GM12873 (cell line): ENCODE measurements around the gene FOXI1.

Experiments
- CTCF ChIP-seq: IDR thresholded peaks from 2 replicates; pipeline ENCODE4 v1.5.1; 2012; ENCODE audit warnings: low read depth, mild to moderate bottlenecking, moderate library complexity, low read length, control low read depth; ENCODE audit not compliant: insufficient read depth; ENCODE audit errors: missing control alignments

The FOXI1 gene

DNA sequence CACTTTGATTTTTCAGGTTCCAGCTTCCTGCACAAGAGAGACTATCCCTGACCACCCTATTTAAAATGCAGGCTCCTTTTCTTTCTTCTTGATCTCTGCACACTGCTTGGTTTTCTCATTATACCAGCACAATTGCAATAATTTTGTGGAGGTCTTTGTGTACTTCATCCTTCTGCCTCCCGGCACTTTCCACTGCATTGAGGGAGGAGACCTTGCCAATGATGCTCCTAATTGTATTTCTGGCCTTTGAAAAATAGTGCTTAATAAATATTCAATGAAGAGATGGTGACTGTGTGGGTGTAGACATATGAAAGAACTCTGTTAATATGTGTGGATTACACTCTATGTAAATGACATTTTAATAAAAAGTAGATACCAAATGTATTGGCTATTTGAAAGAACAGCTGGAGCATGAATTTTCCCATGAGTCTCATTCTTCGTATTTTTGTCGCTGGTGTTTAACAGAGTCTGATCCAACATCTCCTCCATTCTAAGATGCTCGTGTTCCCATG lies 42.1 kb downstream of the FOXI1 start:
- TF ChIP-seq CTCF, result no peak

- no peak for TF ChIP-seq CTCF
Observed at GRCh38 chr5:170148430-170149205, 42.9 kb downstream of the FOXI1 start.

DNA sequence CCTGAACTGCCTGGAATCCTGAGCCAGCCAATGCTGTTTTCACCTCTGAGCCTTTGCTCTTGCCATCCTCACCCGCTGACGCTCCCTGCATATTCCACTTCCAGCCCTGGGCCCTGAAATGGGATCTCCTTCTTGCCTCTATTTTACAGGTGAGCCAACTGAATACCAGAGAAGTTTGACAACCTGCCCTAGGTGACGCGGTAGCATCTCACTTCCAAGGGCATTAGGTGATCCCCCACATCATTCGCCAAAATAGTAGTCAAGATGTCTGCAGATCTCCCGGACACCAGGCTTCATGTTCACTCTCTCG lies 43.5 kb downstream of the FOXI1 start:
- TF ChIP-seq CTCF, result no peak

DNA sequence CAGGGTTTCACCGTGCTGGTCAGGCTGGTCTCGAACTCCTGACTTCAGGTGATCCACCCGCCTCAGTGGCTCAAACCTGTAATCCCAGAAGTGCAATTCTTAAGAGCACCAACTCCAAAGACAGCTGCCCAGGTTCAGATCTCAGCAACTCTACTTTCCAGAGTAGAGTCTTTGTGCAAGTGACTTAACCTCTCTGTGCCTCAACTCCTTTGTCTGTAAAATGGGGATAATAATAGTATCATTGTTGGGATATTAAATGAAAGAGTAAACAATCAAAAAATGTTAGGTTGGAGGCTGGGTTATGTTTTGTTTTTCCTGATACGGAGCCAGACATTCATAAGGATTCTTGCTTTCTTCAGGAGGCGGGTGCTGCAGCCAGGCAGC lies 45.0 kb downstream of the FOXI1 start:
- TF ChIP-seq CTCF, result no peak

- TF ChIP-seq CTCF, result no peak
Observed at GRCh38 chr5:170151097-170151831, 45.6 kb downstream of the FOXI1 start.

DNA sequence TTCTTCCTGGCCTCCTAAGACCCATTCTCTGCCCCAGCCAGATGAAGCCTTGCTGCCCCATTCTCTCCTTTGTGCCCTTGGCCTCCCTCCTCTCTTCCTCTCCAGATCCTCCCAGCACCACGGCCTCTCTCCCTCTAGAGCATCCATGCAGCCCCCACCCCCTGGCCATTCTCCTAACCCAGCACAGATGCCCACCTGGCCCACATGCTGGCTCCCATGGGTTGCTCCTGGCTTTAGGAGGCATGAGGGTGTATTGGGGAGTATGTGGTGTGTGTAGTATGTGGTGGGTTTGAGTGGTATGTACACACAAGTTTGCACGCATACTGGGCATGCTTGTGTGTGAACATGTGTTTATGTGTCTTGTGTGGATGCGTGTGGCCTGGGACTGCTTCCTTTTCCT lies 47.1 kb downstream of the FOXI1 start:
- no peak for TF ChIP-seq CTCF

- TF ChIP-seq CTCF, result no peak
Observed at GRCh38 chr5:170154297-170154696, 48.6 kb downstream of the FOXI1 start.
